Calu3 (cell line): Measurements from ENCODE around the gene HNRNPA0. TPM values are rescaled to one million over a fixed set of nuclear protein-coding genes. Genes with fewer than 3 reads are reported as not detected.
"Not testable (repeated sequence)": the region's sequence is repeated elsewhere in the genome, so short reads cannot be mapped to it uniquely, and the experiment has no call there.

Experiments used
- BruUV-seq: library from RNA; stranded (reverse); fragments of 400-500 nt; replicated peaks from 2 replicates; lab custom pipeline; 2021; lab: Mats Ljungman, UMichigan
- CTCF ChIA-PET: fragments of 300-600 bp; sonication (Branson Sonifier 250); formaldehyde crosslinking; loops from one replicate; lab custom pipeline; 2022; ENCODE audit warnings: antibody characterized with exemption; lab: Charles Lee
- DNase-seq: peaks from one replicate; pipeline ENCODE4 v3.0.0; 2022
- H3K27ac Mint-ChIP-seq: one replicate; pipeline ENCODE4 v1.8.0; 2022; ENCODE audit warnings: mixed read lengths; ENCODE audit not compliant: unreplicated experiment
- H3K27me3 Mint-ChIP-seq: one replicate; pipeline ENCODE4 v1.8.0; 2022; ENCODE audit warnings: mixed read lengths; ENCODE audit not compliant: unreplicated experiment
- H3K36me3 Mint-ChIP-seq: one replicate; pipeline ENCODE4 v1.8.0; 2022; ENCODE audit warnings: mild to moderate bottlenecking, moderate library complexity, mixed read lengths; ENCODE audit not compliant: insufficient read depth, unreplicated experiment
- H3K4me1 Mint-ChIP-seq: one replicate; pipeline ENCODE4 v1.8.0; 2022; ENCODE audit warnings: mild to moderate bottlenecking, low read depth, mixed read lengths; ENCODE audit not compliant: unreplicated experiment
- H3K4me3 Mint-ChIP-seq: one replicate; pipeline ENCODE4 v1.8.0; 2022; ENCODE audit warnings: mild to moderate bottlenecking, low read depth, moderate library complexity, mixed read lengths; ENCODE audit not compliant: unreplicated experiment
- H3K9me3 Mint-ChIP-seq: one replicate; pipeline ENCODE4 v1.8.0; 2022; ENCODE audit warnings: low read depth, mixed read lengths; ENCODE audit not compliant: unreplicated experiment
- intact Hi-C: fragments of 100-400 bp; cut with micrococcal nuclease; formaldehyde crosslinking; loops from one replicate; pipeline ENCODE4 v1.10.0; 2022; ENCODE audit not compliant: unreplicated experiment
- total RNA-seq: library from RNA; stranded (reverse); gene quantifications from 2 replicates; pipeline ENCODE4 v1.2.3, GENCODE V29; 2022
- TF ChIP-seq, protein P1 (sequence below): fragments of 200-600 bp; IDR thresholded peaks from one replicate; pipeline ENCODE4 v1.8.0; 2022; ENCODE audit warnings: antibody characterized with exemption; ENCODE audit not compliant: unreplicated experiment

Gene HNRNPA0
- total RNA-seq, 1 experiment from 2014 or later: 42.3 TPM

DNA sequence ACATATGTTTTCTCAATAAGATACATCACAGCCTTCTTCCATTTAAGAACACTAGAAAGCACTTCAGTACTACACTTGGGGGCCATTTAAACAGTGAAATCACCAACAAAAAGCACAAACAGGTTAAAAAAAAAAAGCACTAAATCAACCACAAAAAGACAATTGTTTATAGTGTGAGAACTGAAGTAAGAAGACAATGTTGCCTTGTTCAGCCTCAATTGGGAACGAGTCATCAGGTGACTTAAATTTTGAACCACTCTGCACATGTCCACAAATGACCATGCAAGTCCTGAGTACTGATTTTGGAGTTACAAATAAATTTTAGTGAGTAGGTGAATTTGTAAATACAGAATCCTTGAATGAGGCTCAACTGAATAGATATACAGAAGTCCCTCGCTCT is 37.2 kb upstream of the HNRNPA0 start:
- no peaks in the 10 kb centered on the region for H3K9me3 Mint-ChIP-seq
- H3K4me1 Mint-ChIP-seq: peaks cover 43% of the 10 kb centered on the region
- CTCF ChIA-PET: no interaction called here
- no TSS peak for BruUV-seq
- no peaks in the 10 kb centered on the region for H3K27me3 Mint-ChIP-seq
- DNase-seq: no peak
- TF ChIP-seq, protein P1, sequence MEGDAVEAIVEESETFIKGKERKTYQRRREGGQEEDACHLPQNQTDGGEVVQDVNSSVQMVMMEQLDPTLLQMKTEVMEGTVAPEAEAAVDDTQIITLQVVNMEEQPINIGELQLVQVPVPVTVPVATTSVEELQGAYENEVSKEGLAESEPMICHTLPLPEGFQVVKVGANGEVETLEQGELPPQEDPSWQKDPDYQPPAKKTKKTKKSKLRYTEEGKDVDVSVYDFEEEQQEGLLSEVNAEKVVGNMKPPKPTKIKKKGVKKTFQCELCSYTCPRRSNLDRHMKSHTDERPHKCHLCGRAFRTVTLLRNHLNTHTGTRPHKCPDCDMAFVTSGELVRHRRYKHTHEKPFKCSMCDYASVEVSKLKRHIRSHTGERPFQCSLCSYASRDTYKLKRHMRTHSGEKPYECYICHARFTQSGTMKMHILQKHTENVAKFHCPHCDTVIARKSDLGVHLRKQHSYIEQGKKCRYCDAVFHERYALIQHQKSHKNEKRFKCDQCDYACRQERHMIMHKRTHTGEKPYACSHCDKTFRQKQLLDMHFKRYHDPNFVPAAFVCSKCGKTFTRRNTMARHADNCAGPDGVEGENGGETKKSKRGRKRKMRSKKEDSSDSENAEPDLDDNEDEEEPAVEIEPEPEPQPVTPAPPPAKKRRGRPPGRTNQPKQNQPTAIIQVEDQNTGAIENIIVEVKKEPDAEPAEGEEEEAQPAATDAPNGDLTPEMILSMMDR: no peak
- intact Hi-C loops: no loop called here
- no peak overlapping the region for H3K27ac Mint-ChIP-seq
- H3K36me3 Mint-ChIP-seq: peaks cover 5% of the 10 kb centered on the region
- no peak overlapping the region for H3K4me3 Mint-ChIP-seq

DNA sequence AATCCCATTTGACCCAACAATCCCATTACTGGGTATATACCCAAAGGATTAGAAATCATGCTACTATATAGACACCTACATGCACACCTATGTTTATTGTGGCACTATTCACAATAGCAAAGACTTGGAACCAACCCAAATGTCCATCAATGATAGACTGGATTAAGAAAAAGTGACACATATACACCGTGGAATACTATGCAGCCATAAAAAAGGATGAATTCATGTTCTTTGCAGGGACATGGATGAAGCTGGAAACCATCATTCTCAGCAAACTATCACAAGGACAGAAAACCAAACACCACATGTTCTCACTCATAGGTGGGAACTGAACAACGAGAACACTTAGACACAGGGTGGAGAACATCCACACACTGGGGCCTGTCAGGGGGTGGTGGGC is 34.4 kb upstream of the HNRNPA0 start:
- Mint-ChIP-seq H3K4me1 (peaks cover 31% of the 10 kb centered on the region), H3K27me3 (peaks cover 13% of the 10 kb centered on the region)
- CTCF ChIA-PET, BruUV-seq, H3K4me3 Mint-ChIP-seq, intact Hi-C loops, DNase-seq, H3K27ac Mint-ChIP-seq, H3K9me3 Mint-ChIP-seq, H3K36me3 Mint-ChIP-seq: not testable (repeated sequence)

DNA sequence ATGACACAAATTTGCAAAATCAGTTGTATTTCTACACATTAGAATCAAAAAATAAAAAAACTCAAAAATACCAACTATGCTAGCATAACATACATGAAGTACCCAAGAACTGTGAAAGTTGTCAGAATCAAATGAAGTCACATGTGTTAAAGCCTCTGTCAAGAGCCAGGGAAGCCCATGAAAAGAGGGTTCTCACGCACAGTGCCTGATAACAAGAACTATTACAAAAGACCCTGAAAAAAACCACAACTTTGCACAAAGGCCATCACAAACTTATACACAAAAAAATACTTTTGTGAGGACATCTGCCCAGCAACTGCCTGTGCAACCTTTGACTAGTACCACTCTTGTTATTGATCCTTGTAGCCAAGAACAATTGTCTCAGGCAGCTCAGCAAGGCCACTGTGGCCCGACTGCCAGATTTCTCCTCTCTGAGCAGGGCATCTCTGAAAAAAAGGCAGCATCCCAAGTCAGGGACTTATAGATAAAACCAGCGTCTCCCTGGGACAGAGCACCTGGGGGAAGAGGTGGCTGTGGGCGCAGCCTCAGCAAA is 28.9 kb upstream of the HNRNPA0 start:
- no peak overlapping the region for H3K27ac Mint-ChIP-seq
- H3K27me3 Mint-ChIP-seq: peaks cover 13% of the 10 kb centered on the region
- peaks cover 3% of the 10 kb centered on the region for H3K9me3 Mint-ChIP-seq
- no TSS peak for BruUV-seq
- H3K4me3 Mint-ChIP-seq: no peak overlapping the region
- no peaks in the 10 kb centered on the region for H3K36me3 Mint-ChIP-seq
- TF ChIP-seq, protein P1: no peak
- peaks cover 9% of the 10 kb centered on the region for H3K4me1 Mint-ChIP-seq
- no peak for DNase-seq
- CTCF ChIA-PET: no interaction called here
- intact Hi-C loops: no loop called here

DNA sequence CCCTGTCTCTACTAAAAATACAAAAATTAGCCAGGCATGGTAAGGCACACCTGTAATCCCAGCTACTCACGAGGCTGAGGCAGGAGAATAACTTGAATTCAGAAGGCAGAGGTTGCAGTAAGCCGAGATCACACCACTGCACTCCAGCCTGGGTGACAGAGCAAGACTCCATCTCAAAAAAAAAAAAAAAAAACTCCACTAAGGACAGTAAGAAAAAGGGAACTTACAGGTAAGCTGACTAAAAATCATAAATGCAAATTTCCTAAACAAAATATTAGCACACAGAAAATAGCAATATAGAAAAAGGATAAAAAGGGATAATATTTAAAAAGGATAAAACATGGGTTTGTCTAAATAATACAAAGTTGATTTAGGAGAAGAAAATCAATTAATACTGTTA is 27.9 kb upstream of the HNRNPA0 start:
- H3K4me1 Mint-ChIP-seq: peaks cover 9% of the 10 kb centered on the region
- TF ChIP-seq, protein P1: no peak
- peaks cover 13% of the 10 kb centered on the region for H3K27me3 Mint-ChIP-seq
- CTCF ChIA-PET: interaction anchor here (0.7 kb wide), 1 partner anchor 34 kb away, joined by 4 read pairs; no protein-coding TSS in a partner anchor
- H3K9me3 Mint-ChIP-seq: peaks cover 3% of the 10 kb centered on the region
- no peaks in the 10 kb centered on the region for H3K36me3 Mint-ChIP-seq
- no peak for DNase-seq
- no peak overlapping the region for H3K4me3 Mint-ChIP-seq
- no TSS peak for BruUV-seq
- intact Hi-C loops: no loop called here
- H3K27ac Mint-ChIP-seq: no peak overlapping the region
